HEK293T (cell line): ENCODE measurements around the gene CARD19.

Experiments
- ARNT ChIP-seq: fragments of 450-650 bp; IDR thresholded peaks from 2 replicates; pipeline ENCODE4 v1.6.1; 2017; ENCODE audit warnings: mild to moderate bottlenecking
- BHLHE40 ChIP-seq: fragments of 450-650 bp; IDR thresholded peaks from 2 replicates; pipeline ENCODE4 v1.6.1; 2016; ENCODE audit warnings: mild to moderate bottlenecking, moderate library complexity, borderline replicate concordance
- CTBP1 ChIP-seq: fragments of 450-650 bp; IDR thresholded peaks from 2 replicates; pipeline ENCODE4 v1.6.1; 2016; ENCODE audit warnings: borderline replicate concordance
- FOXA1 ChIP-seq: fragments of 450-650 bp; IDR thresholded peaks from 2 replicates; pipeline ENCODE4 v1.6.1; 2016; ENCODE audit warnings: mild to moderate bottlenecking
- FOXK2 ChIP-seq: fragments of 450-650 bp; IDR thresholded peaks from 2 replicates; pipeline ENCODE4 v1.6.1; 2016; ENCODE audit warnings: mild to moderate bottlenecking
- FOXM1 ChIP-seq: fragments of 450-650 bp; IDR thresholded peaks from 2 replicates; pipeline ENCODE4 v1.6.1; 2017; ENCODE audit warnings: mild to moderate bottlenecking, borderline replicate concordance
- HDGF ChIP-seq: fragments of 450-650 bp; IDR thresholded peaks from 2 replicates; pipeline ENCODE4 v1.6.1; 2017; ENCODE audit warnings: antibody characterized with exemption, borderline replicate concordance
- LEF1 ChIP-seq: fragments of 450-650 bp; IDR thresholded peaks from 2 replicates; pipeline ENCODE4 v1.6.1; 2017; ENCODE audit warnings: mild to moderate bottlenecking, borderline replicate concordance
- PKNOX1 ChIP-seq: fragments of 450-650 bp; IDR thresholded peaks from 2 replicates; pipeline ENCODE4 v1.6.1; 2016
- SP1 ChIP-seq: fragments of 450-650 bp; IDR thresholded peaks from 2 replicates; pipeline ENCODE4 v1.6.1; 2017
- SUZ12 ChIP-seq: fragments of 450-650 bp; IDR thresholded peaks from 2 replicates; pipeline ENCODE4 v1.6.1; 2016; ENCODE audit warnings: mild to moderate bottlenecking
- ZNF384 ChIP-seq: fragments of 450-650 bp; IDR thresholded peaks from 2 replicates; pipeline ENCODE4 v1.6.1; 2016

GRCh38 chr9:93139365-93140182, 43.6 kb downstream of the CARD19 start:
- TF ChIP-seq SUZ12 (no peak), HDGF (no peak), FOXA1 (no peak), FOXK2 (no peak), SP1 (no peak), ZNF384 (no peak), ARNT (no peak), CTBP1 (no peak), PKNOX1 (no peak), BHLHE40 (no peak), LEF1 (no peak), FOXM1 (no peak)
